Stimulated activated CD4-positive, alpha-beta T cell treated with anti-CD3 and anti-CD28 coated beads, Interleukin-15, amount 100 ng/mL, for 1 hour (primary cell): Measurements from ENCODE around the gene NEUROD4.
"Not testable (repeated sequence)": the region's sequence is repeated elsewhere in the genome, so short reads cannot be mapped to it uniquely, and the experiment has no call there.

ENCODE experiments used
- DNase-seq, 2 donors: peaks; one replicate each; pipeline ENCODE4 v3.0.0-alpha.2; 2020; ENCODE audit warnings: low read depth in 1 of 2, low spot score in 1 of 2

NEUROD4 gene

GRCh38 chr12:55019784-55020183 is at the start of gene NEUROD4:
Gene NEUROD4 (plus strand): TSS chr12:55019974. CDS start chr12:55026440, 6,466 bp downstream.
- no peak for DNase-seq

- DNase-seq = no peak
These were observed 49.0 kb upstream of the NEUROD4 start for GRCh38 chr12:54970741-54971140.

- DNase-seq = no peak
These were observed 46.2 kb upstream of the NEUROD4 start for GRCh38 chr12:54973556-54973955.

- no peak for DNase-seq
These were observed 45.5 kb upstream of the NEUROD4 start for GRCh38 chr12:54974279-54974678.

- DNase-seq = no peak
These were observed 44.5 kb upstream of the NEUROD4 start for GRCh38 chr12:54975272-54975671.

GRCh38 chr12:54975875-54976274 is 43.9 kb upstream of the NEUROD4 start:
- no peak for DNase-seq

- DNase-seq = no peak
These were observed 42.6 kb upstream of the NEUROD4 start for GRCh38 chr12:54977155-54977554.

- DNase-seq = no peak
These were observed 41.9 kb upstream of the NEUROD4 start for GRCh38 chr12:54977857-54978256.

- DNase-seq = no peak
These were observed 39.4 kb upstream of the NEUROD4 start for GRCh38 chr12:54980341-54980740.

GRCh38 chr12:54981796-54982195 is 38.0 kb upstream of the NEUROD4 start:
- no peak for DNase-seq

- DNase-seq = peak in 1 of 2 donors; percentile 31
These were observed 36.2 kb upstream of the NEUROD4 start for GRCh38 chr12:54983536-54984101.

- peak; percentile 58 to 65 for DNase-seq
These were observed 35.0 kb upstream of the NEUROD4 start, which contains the start of gene TESPA1 for GRCh38 chr12:54984658-54985376. Gene TESPA1 (minus strand): TSS chr12:54984762. CDS start chr12:54974562, 10,200 bp downstream.

- DNase-seq = not testable (repeated sequence)
These were observed 33.0 kb upstream of the NEUROD4 start for GRCh38 chr12:54986773-54987172.

- DNase-seq = no peak
These were observed 32.1 kb upstream of the NEUROD4 start for GRCh38 chr12:54987611-54988231.

- DNase-seq = no peak
These were observed 31.2 kb upstream of the NEUROD4 start for GRCh38 chr12:54988402-54989054.

GRCh38 chr12:54989829-54990228 is 29.9 kb upstream of the NEUROD4 start:
- DNase-seq = no peak

GRCh38 chr12:54991161-54991990 is 28.4 kb upstream of the NEUROD4 start:
- no peak for DNase-seq

GRCh38 chr12:54991991-54992375 is 27.8 kb upstream of the NEUROD4 start:
- no peak for DNase-seq

GRCh38 chr12:54993181-54993835 is 26.5 kb upstream of the NEUROD4 start:
- no peak for DNase-seq

- no peak for DNase-seq
These were observed 23.6 kb upstream of the NEUROD4 start for GRCh38 chr12:54996205-54996604.
